GM12872 (cell line): Measurements from ENCODE around the gene KDR.

ENCODE experiments used
- CTCF ChIP-seq: IDR thresholded peaks from 3 replicates; pipeline ENCODE4 v1.5.1; 2011; ENCODE audit warnings: low read depth, mild to moderate bottlenecking, low read length, moderate library complexity; ENCODE audit not compliant: insufficient read depth

Gene KDR

GRCh38 chr4:55159851-55160250, 34.5 kb upstream of the KDR start:
- no peak for TF ChIP-seq CTCF

- 0 out of 3 replicates have a peak, but pooled peaks have one; percentile 8 for TF ChIP-seq CTCF
Measured at GRCh38 chr4:55158957-55159356, 33.6 kb upstream of the KDR start.

GRCh38 chr4:55157559-55158277, 32.3 kb upstream of the KDR start:
- TF ChIP-seq CTCF, result no peak

GRCh38 chr4:55154933-55155332, 29.5 kb upstream of the KDR start:
- TF ChIP-seq CTCF, result no peak

GRCh38 chr4:55154290-55154880, 29.0 kb upstream of the KDR start:
- no peak for TF ChIP-seq CTCF

- TF ChIP-seq CTCF, result no peak
Measured at GRCh38 chr4:55143858-55144257, 18.5 kb upstream of the KDR start.

- no peak for TF ChIP-seq CTCF
Measured at GRCh38 chr4:55138367-55138766, 13.0 kb upstream of the KDR start.
